ENCODE data around the gene ZDHHC13.

The ZDHHC13 gene

DNA sequence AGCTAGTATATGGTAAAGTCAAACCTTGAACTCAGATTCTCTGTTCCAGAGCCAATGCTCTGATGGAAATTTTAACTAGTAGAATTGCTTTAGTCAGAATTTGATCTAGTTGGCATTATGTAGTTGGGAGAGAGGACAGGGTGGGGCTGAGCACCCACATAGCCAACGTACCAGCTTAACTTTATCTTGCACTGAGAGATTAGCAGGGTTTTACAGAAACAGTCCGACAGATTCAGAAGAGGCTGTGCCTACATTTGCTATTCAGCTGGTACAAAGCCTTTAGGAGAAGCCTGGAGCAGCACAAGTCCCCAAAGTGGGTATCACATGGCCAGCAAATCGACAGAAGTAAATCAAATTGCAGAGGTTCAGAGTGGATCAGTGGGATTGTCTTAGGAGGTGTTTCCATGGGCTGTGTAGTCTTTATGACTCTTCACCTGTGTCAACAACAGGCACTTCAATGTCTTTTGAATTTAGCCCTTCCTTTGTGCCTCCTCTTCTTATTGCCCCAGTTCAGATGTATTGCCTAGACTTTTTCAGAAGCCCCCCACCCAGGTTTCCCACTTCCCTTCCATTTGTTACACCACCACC lies 92.1 kb downstream of the ZDHHC13 start:
- DNase-seq = no peak

DNA sequence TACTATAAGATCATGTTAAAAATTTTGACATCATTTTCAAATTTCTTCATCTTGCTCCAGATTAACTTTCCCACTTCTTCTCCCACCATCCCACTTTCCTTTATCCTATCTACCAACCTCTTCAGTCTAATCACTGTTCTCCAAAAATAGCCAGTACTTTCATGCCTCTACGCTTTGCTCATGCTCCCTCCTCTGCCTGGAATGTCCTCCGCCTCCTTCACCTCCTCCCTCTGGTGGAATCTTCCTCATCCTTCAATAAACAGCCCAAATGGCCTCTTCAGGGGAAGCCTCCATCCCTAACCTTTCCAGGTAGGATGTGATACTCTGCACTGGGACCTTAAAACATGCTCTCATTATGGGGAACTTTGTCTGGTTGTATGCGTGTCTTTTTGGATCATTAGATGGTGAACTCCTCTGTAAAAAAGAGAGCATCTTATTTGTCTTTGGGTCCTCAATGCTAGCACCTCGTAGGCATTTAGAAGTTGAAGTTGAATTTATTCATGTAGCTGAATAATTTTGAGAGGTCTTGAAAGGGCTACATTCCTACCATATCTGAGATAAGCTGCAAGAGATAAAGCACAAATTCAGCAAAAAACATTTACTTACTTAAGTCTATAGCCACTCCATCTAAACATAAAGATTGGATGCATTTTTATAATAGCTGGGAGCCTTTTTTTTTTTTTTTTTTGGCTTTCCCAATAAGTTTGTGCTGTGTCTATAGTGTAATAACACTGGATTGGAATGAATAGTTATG lies 92.8 kb downstream of the ZDHHC13 start:
- no peak for DNase-seq

DNA sequence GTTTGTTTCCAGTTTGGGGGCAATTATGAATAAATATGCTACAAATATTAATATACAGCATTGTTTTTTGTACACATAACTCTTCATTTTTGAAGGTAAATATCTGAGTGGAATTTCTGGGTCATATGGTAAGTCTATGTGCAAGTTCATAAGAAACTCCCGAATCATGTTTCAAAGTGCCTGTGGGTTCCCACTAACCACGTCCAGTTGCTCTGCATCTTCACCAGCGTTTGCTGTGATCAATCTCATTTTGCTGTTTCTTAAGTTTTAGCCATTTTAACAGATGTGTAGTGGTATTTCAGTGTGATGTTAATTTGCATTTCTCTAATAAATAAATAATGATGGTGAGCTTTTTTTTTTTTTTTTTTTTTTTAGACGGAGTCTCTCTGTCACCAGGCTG lies 99.1 kb downstream of the ZDHHC13 start:
- no peak for DNase-seq

DNA sequence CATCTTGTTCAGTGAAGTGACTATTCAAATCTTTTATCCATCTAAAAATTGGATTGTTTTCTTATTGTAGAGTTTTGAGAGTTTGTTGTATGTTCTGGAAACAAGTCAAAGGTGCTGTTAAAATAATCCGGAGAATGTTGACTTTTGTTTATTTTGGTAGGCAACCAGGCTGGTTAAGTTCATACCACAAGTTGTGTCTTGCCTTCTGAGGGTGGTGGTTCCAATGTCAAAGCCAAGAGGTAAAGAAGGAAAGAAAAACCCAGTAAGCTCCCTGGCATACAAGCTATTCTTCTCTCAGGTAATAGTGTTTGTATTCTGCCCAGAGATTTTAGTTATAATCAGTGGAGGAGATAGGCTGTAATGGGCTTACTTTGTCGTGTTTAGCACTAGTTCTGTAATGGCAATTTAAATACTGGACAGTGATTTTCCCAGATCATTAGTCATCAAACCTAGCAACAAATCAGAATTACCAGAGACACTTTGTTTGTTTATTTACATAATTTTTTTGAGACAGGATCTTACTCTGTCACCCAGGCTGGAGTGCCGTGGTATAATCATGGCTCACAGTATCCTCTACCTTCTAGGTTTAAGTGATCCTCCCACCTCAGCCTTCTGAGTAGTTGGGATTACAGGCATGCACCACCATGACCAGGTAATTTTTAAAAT lies 99.9 kb downstream of the ZDHHC13 start:
- no peak for DNase-seq

DNA sequence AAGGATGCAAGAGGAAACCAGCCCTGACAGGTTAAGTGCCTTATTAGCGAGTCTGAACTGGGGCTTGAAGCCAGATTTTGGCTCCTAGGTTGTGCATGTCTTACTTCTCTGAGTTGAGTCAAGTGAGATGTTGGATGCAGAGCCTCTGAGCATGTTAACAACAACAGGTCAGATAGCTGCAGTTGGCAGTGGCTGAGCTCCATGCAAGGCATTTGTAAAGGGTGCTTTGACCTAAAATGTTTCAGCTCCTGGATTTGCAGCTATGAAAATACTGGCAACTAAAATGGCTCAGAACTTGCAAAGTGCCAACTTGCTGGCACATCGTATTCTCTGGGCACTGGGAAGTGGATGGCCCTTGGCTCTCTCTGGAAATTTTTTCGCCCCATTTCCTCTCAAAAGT lies 101.2 kb downstream of the ZDHHC13 start:
- no peak for DNase-seq

DNA sequence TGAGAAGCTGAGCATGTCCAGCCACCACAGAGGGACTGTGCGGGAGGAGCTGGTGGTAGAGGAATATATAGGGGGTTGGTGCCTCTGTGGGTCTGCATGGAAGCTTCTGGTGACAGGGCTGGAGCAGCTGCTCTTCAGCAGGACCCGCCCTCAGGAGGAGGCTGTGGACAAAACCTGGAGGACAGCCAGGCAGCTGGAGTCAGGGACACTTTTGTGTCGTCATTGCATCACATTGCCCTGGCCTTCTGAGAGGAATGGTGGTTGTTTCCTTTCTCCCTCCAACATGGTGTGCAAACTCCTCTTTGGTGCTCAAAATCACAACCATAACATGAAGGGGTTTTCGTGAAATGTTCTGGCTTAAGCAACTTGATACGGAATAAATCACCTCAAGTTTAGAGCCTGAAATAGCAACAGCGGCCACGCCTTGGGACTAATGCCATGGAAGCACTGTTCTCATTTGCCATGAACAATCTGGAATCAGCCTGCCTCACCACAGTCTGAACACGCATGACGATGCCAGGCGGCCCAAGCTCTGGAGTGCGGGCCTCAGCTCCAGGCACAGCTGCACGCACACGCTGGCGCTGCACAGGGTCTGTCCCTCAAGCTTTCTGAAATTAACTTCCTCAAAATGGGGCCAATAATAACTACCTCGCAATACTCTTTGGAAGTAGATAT lies 102.0 kb downstream of the ZDHHC13 start:
- DNase-seq = peak; percentile 82

DNA sequence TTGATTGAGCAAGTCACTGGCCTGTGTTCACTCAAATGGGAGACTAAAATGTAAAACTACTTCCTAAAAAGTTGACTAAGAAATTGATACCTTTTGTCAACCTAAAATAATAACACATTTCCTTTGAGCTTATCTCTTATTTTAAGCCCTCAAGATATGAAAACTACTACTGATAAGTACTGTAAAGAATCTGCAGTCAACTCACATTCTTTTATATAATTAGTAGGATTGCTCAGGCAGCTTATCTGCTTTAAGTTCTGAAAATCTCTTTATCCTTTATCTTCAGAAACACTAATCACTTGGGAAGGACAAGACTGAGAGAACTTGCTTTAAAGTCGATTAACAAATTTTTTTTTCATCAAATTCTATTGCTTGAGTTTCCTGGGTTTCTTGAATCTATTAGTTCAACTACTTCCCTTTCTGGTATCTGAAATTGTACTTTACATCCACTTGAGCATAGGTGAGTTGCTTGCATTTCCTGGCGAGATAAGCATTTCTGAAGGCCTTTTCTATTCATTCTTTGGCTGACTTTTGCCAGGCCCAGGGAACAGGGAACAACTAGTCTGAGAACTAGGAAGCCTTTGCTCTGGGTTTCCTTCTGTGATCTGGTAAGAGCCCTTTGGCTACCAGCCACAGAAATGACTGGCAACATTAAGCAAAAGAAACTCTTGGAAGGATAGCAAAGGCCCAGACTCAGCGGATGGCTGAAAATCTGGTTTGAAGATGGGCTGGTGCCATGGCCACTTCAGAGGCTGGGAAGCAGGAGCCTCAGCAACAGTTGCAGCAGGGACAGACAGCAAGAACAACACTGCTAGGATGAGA lies 104.1 kb downstream of the ZDHHC13 start:
- no peak for DNase-seq

DNA sequence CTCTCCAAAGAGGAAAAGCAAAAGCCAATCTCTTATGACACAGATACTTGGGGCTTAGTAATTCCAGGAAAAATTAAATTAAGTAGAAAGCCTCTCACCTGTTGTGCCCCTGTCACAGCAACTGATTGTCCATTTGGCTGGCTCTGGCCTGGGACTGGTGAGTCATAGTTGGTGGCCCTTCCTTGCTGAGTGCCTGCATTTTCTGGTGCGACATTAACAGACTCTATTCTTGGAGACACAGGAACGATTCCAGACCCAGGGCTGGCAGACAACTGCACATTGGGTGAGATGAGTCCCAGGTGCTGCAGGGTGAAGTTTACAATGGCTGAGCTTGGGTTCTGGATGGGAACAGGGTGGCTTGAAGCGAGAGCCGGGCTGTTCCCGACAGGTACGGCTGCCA lies 108.2 kb downstream of the ZDHHC13 start:
- DNase-seq = no peak

DNA sequence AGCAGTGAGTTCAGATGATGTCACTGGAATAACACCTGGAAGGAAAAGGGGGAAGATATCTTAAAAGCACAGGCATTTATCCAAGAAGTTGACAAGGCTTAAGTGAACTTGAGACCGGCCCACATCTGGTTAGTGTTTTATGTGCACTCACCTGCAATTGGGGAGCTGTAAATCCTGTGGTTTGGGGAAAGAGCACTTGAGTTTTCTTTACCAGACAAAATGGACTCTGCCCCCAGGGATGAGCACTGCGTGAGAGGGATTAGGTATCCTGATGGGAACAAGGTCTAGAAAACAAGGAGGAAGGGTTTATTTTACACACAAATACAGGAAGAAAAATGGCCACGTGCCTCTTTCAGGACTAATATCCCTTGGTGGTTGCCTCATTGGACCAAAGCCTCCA lies 108.6 kb downstream of the ZDHHC13 start:
- DNase-seq = no peak

Data from right hindlimb (tissue), 1 donor.